HEK293 (cell line): ENCODE measurements around the gene YDJC.

Experiments used
- MEIS1 ChIP-seq: sonication (generic); formaldehyde crosslinking; IDR thresholded peaks from 2 replicates; pipeline ENCODE4 v1.8.1; 2022; ENCODE audit warnings: missing genetic modification reagents, mild to moderate bottlenecking, borderline replicate concordance
- ZBTB10 ChIP-seq: fragments of 450-650 bp; formaldehyde crosslinking; IDR thresholded peaks from 2 replicates; pipeline ENCODE4 v1.5.1; 2016; ENCODE audit warnings: missing biosample characterization, missing genetic modification characterization
- ZNF221 ChIP-seq: fragments of 450-650 bp; formaldehyde crosslinking; IDR thresholded peaks from 2 replicates; pipeline ENCODE4 v1.5.1; 2017; ENCODE audit warnings: missing biosample characterization, missing genetic modification characterization, borderline replicate concordance
- ZNF266 ChIP-seq: fragments of 450-650 bp; formaldehyde crosslinking; IDR thresholded peaks from 2 replicates; pipeline ENCODE4 v1.5.1; 2016; ENCODE audit warnings: missing biosample characterization, missing genetic modification characterization, low read depth
- ZNF555 ChIP-seq: fragments of 450-650 bp; formaldehyde crosslinking; conservative IDR thresholded peaks from 2 replicates; pipeline ENCODE4 v1.5.1; 2017; ENCODE audit warnings: missing biosample characterization, mild to moderate bottlenecking, missing genetic modification characterization, inconsistent platforms
- ZNF677 ChIP-seq: fragments of 450-650 bp; IDR thresholded peaks from 2 replicates; pipeline ENCODE4 v1.5.0; 2018; ENCODE audit warnings: missing biosample characterization, mild to moderate bottlenecking, missing genetic modification characterization, moderate library complexity
- ZNF692 ChIP-seq: fragments of 450-650 bp; formaldehyde crosslinking; IDR thresholded peaks from 2 replicates; pipeline ENCODE4 v1.5.1; 2016; ENCODE audit warnings: missing biosample characterization, missing genetic modification characterization
- ZNF704 ChIP-seq: fragments of 450-650 bp; formaldehyde crosslinking; IDR thresholded peaks from 2 replicates; pipeline ENCODE4 v1.5.1; 2016; ENCODE audit warnings: missing biosample characterization, missing genetic modification characterization
- TF ChIP-seq, protein P1 (sequence below): fragments of 450-650 bp; formaldehyde crosslinking; IDR thresholded peaks from 2 replicates; pipeline ENCODE4 v1.5.1; 2016; ENCODE audit warnings: missing biosample characterization, missing genetic modification characterization
- TF ChIP-seq, protein P2 (sequence below): fragments of 450-650 bp; formaldehyde crosslinking; IDR thresholded peaks from 2 replicates; pipeline ENCODE4 v1.5.1; 2016; ENCODE audit warnings: missing biosample characterization, missing genetic modification characterization, borderline replicate concordance
- TF ChIP-seq, protein P3 (sequence below): fragments of 450-650 bp; formaldehyde crosslinking; IDR thresholded peaks from 2 replicates; pipeline ENCODE4 v1.5.1; 2017; ENCODE audit warnings: missing biosample characterization, missing genetic modification characterization

Gene YDJC

GRCh38 chr22:21628386-21629254, 1.2 kb downstream of the YDJC start (continued):
- TF ChIP-seq, protein P1, sequence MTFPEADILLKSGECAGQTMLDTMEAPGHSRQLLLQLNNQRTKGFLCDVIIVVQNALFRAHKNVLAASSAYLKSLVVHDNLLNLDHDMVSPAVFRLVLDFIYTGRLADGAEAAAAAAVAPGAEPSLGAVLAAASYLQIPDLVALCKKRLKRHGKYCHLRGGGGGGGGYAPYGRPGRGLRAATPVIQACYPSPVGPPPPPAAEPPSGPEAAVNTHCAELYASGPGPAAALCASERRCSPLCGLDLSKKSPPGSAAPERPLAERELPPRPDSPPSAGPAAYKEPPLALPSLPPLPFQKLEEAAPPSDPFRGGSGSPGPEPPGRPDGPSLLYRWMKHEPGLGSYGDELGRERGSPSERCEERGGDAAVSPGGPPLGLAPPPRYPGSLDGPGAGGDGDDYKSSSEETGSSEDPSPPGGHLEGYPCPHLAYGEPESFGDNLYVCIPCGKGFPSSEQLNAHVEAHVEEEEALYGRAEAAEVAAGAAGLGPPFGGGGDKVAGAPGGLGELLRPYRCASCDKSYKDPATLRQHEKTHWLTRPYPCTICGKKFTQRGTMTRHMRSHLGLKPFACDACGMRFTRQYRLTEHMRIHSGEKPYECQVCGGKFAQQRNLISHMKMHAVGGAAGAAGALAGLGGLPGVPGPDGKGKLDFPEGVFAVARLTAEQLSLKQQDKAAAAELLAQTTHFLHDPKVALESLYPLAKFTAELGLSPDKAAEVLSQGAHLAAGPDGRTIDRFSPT (tag by site-specific recombination) = no peak
- peak; percentile 51; the same call in 1 of the 2 replicates for TF ChIP-seq MEIS1
- TF ChIP-seq ZNF221 = no peak
- TF ChIP-seq ZNF677 (tag by site-specific recombination) = peak; percentile 44; the same call in 1 of the 2 replicates
- no peak for TF ChIP-seq ZNF704 (tag by site-specific recombination)
- no peak for TF ChIP-seq ZNF692 (tag by site-specific recombination)
- no peak for TF ChIP-seq ZNF266 (tag by site-specific recombination)
- TF ChIP-seq ZBTB10 (tag by site-specific recombination) = 0 out of 2 replicates have a peak, but pooled peaks have one; percentile 48
- TF ChIP-seq, protein P2, sequence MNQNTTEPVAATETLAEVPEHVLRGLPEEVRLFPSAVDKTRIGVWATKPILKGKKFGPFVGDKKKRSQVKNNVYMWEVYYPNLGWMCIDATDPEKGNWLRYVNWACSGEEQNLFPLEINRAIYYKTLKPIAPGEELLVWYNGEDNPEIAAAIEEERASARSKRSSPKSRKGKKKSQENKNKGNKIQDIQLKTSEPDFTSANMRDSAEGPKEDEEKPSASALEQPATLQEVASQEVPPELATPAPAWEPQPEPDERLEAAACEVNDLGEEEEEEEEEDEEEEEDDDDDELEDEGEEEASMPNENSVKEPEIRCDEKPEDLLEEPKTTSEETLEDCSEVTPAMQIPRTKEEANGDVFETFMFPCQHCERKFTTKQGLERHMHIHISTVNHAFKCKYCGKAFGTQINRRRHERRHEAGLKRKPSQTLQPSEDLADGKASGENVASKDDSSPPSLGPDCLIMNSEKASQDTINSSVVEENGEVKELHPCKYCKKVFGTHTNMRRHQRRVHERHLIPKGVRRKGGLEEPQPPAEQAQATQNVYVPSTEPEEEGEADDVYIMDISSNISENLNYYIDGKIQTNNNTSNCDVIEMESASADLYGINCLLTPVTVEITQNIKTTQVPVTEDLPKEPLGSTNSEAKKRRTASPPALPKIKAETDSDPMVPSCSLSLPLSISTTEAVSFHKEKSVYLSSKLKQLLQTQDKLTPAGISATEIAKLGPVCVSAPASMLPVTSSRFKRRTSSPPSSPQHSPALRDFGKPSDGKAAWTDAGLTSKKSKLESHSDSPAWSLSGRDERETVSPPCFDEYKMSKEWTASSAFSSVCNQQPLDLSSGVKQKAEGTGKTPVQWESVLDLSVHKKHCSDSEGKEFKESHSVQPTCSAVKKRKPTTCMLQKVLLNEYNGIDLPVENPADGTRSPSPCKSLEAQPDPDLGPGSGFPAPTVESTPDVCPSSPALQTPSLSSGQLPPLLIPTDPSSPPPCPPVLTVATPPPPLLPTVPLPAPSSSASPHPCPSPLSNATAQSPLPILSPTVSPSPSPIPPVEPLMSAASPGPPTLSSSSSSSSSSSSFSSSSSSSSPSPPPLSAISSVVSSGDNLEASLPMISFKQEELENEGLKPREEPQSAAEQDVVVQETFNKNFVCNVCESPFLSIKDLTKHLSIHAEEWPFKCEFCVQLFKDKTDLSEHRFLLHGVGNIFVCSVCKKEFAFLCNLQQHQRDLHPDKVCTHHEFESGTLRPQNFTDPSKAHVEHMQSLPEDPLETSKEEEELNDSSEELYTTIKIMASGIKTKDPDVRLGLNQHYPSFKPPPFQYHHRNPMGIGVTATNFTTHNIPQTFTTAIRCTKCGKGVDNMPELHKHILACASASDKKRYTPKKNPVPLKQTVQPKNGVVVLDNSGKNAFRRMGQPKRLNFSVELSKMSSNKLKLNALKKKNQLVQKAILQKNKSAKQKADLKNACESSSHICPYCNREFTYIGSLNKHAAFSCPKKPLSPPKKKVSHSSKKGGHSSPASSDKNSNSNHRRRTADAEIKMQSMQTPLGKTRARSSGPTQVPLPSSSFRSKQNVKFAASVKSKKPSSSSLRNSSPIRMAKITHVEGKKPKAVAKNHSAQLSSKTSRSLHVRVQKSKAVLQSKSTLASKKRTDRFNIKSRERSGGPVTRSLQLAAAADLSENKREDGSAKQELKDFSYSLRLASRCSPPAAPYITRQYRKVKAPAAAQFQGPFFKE (tag by site-specific recombination) = no peak
- TF ChIP-seq ZNF555 (tag by site-specific recombination) = no peak
- TF ChIP-seq, protein P3, sequence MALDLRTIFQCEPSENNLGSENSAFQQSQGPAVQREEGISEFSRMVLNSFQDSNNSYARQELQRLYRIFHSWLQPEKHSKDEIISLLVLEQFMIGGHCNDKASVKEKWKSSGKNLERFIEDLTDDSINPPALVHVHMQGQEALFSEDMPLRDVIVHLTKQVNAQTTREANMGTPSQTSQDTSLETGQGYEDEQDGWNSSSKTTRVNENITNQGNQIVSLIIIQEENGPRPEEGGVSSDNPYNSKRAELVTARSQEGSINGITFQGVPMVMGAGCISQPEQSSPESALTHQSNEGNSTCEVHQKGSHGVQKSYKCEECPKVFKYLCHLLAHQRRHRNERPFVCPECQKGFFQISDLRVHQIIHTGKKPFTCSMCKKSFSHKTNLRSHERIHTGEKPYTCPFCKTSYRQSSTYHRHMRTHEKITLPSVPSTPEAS (tag by site-specific recombination) = no peak
